ENCODE measurements around the gene ECHS1.

- TF ChIP-seq CTCF (conservative IDR thresholded peaks at IDR 0.05; ENCODE audit: low read length): no peak
- no peak for TF ChIP-seq EZH2phosphoT487 (IDR thresholded peaks at IDR 0.05; ENCODE audit: borderline replicate concordance, low read depth, low read length)
These were observed 60.0 kb downstream of the ECHS1 start for GRCh38 chr10:133313192-133313591.
